Vagina (tissue), 2 donors: Measurements from ENCODE around the gene SHROOM2. TPM values are rescaled to one million over a fixed set of nuclear protein-coding genes. Genes with fewer than 3 reads are reported as not detected.
"Not testable (repeated sequence)": the region's sequence is repeated elsewhere in the genome, so short reads cannot be mapped to it uniquely, and the experiment has no call there.

Experiments used
- DNase-seq, 2 donors: peaks; one replicate each; pipeline ENCODE4 v3.0.0-alpha.2; 2017; ENCODE audit errors: extremely low spot score in 2 of 2
- H3K27ac ChIP-seq: fragments of 200-600 bp; sonication (generic); one replicate; pipeline ENCODE4 v1.5.1; 2019
- H3K27me3 ChIP-seq: fragments of 200-600 bp; sonication (generic); one replicate; pipeline ENCODE4 v1.5.1; 2019
- H3K36me3 ChIP-seq, 2 donors: fragments of 200-600 bp; sonication (generic); one replicate each; pipeline ENCODE4 v1.5.1; 2017 to 2019
- H3K4me1 ChIP-seq: fragments of 200-600 bp; sonication (generic); one replicate; pipeline ENCODE4 v1.5.1; 2019
- H3K4me3 ChIP-seq, 2 donors: fragments of 200-600 bp; sonication (generic); 1 replicate in 1 of 2; 2 replicates in 1 of 2; pipeline ENCODE4 v1.5.1; 2016 to 2019
- H3K9me3 ChIP-seq: fragments of 200-600 bp; sonication (generic); one replicate; pipeline ENCODE4 v1.5.1; 2019
- CTCF ChIP-seq, 3 experiments: fragments of 450-650 bp in 2 of 3; fragments of 200-600 bp in 1 of 3; sonication (generic) in 1 of 3; IDR thresholded peaks; one replicate each; pipeline ENCODE4 v1.5.1; 2017 to 2019; ENCODE audit warnings: antibody characterized with exemption in 3 of 3, mild to moderate bottlenecking in 2 of 3, moderate library complexity in 2 of 3
- POLR2A ChIP-seq, 2 donors: fragments of 450-650 bp; IDR thresholded peaks; one replicate each; pipeline ENCODE4 v1.6.1; 2017; ENCODE audit warnings: antibody characterized with exemption in 2 of 2, mild to moderate bottlenecking in 2 of 2, moderate library complexity in 2 of 2
- POLR2AphosphoS5 ChIP-seq, 2 donors: sonication (generic); formaldehyde crosslinking; IDR thresholded peaks; one replicate each; pipeline ENCODE4 v1.9.0; 2017; ENCODE audit warnings: antibody characterized with exemption in 2 of 2, mild to moderate bottlenecking in 2 of 2, low read depth in 1 of 2; ENCODE audit not compliant: insufficient read depth in 1 of 2
- intact Hi-C: fragments of 100-400 bp; cut with DNase I; formaldehyde crosslinking; loops from one replicate; pipeline ENCODE4 v1.15.1; 2023
- total RNA-seq: library from RNA; depleted of rRNA; stranded (reverse); fragments of >200 nt; gene quantifications from one replicate; pipeline ENCODE4 v1.2.3, GENCODE V29; 2016

Gene SHROOM2
- total RNA-seq, 1 donor from 2014 or later: 8.8 TPM

- intact Hi-C loops: no loop called here
- no peak overlapping the region for H3K27ac ChIP-seq
- H3K4me1 ChIP-seq: no peaks in the 10 kb centered on the region
- no peak overlapping the region for H3K4me3 ChIP-seq
- H3K27me3 ChIP-seq: no peaks in the 10 kb centered on the region
- TF ChIP-seq POLR2A (IDR thresholded peaks at IDR 0.05) (no peak), POLR2AphosphoS5 (IDR thresholded peaks at IDR 0.05; ENCODE audit: insufficient read depth in 1 of 2, low read depth in 1 of 2) (no peak), CTCF (IDR thresholded peaks at IDR 0.05) (no peak)
- no peaks in the 10 kb centered on the region for H3K36me3 ChIP-seq
- DNase-seq: no peak
- H3K9me3 ChIP-seq: no peaks in the 10 kb centered on the region
These were observed 18.9 kb upstream of the SHROOM2 start for GRCh38 chrX:9767375-9767774.

- H3K27ac ChIP-seq, H3K9me3 ChIP-seq, intact Hi-C loops, DNase-seq, H3K36me3 ChIP-seq, H3K4me1 ChIP-seq, H3K27me3 ChIP-seq, H3K4me3 ChIP-seq: not testable (repeated sequence)
These were observed 17.8 kb upstream of the SHROOM2 start for GRCh38 chrX:9768321-9768839.

GRCh38 chrX:9770319-9770718 is 15.9 kb upstream of the SHROOM2 start:
- H3K9me3 ChIP-seq: no peaks in the 10 kb centered on the region
- no peaks in the 10 kb centered on the region for H3K4me1 ChIP-seq
- no peak for DNase-seq
- H3K27me3 ChIP-seq: no peaks in the 10 kb centered on the region
- intact Hi-C loops: no loop called here
- H3K4me3 ChIP-seq: no peak overlapping the region
- no peak overlapping the region for H3K27ac ChIP-seq
- H3K36me3 ChIP-seq: no peaks in the 10 kb centered on the region
- TF ChIP-seq POLR2AphosphoS5 (IDR thresholded peaks at IDR 0.05; ENCODE audit: insufficient read depth in 1 of 2, low read depth in 1 of 2) (no peak), POLR2A (IDR thresholded peaks at IDR 0.05) (no peak), CTCF (IDR thresholded peaks at IDR 0.05) (no peak)

GRCh38 chrX:9772943-9773342 is 13.3 kb upstream of the SHROOM2 start:
- no peak overlapping the region for H3K4me3 ChIP-seq

GRCh38 chrX:9775930-9776329 is 10.3 kb upstream of the SHROOM2 start:
- Histone ChIP-seq H3K4me3 (no peak overlapping the region), H3K4me1 (no peaks in the 10 kb centered on the region), H3K9me3 (no peaks in the 10 kb centered on the region), H3K27ac (no peak overlapping the region), H3K36me3 (no peaks in the 10 kb centered on the region), H3K27me3 (no peaks in the 10 kb centered on the region)
- DNase-seq: no peak
- intact Hi-C loops: no loop called here
- TF ChIP-seq POLR2AphosphoS5 (IDR thresholded peaks at IDR 0.05; ENCODE audit: insufficient read depth in 1 of 2, low read depth in 1 of 2): no peak
- TF ChIP-seq CTCF (IDR thresholded peaks at IDR 0.05): no peak
- TF ChIP-seq POLR2A (IDR thresholded peaks at IDR 0.05): no peak

More at GRCh38 chrX:9772943-9773342, 13.3 kb upstream of the SHROOM2 start:
- TF ChIP-seq POLR2AphosphoS5 (IDR thresholded peaks at IDR 0.05; ENCODE audit: insufficient read depth in 1 of 2, low read depth in 1 of 2): no peak
- no peak for TF ChIP-seq POLR2A (IDR thresholded peaks at IDR 0.05)
- no peak for TF ChIP-seq CTCF (IDR thresholded peaks at IDR 0.05)
- Histone ChIP-seq H3K4me1 (no peaks in the 10 kb centered on the region), H3K9me3 (no peaks in the 10 kb centered on the region), H3K27ac (no peak overlapping the region), H3K27me3 (no peaks in the 10 kb centered on the region), H3K36me3 (no peaks in the 10 kb centered on the region)
- intact Hi-C loops: no loop called here
- no peak for DNase-seq
